ENCODE data around the gene TMEM127.
A peak's percentile ranks its signal among the peaks of the same experiment; 100 is the strongest.

The TMEM127 gene

GRCh38 chr2:96214554-96214953, 51.2 kb downstream of the TMEM127 start:
- Histone ChIP-seq H3K9me3 (ENCODE audit: insufficient read depth, low read depth, low read length) (no peaks in the 10 kb centered on the region), H3K36me3 (ENCODE audit: insufficient read depth, low read length) (no peaks in the 10 kb centered on the region), H3K4me1 (ENCODE audit: insufficient read depth, low read length) (peaks cover 3% of the 10 kb centered on the region; the same call in 1 of the 2 replicates), H3K27ac (ENCODE audit: low read depth, low read length) (no peak overlapping the region), H3K9ac (ENCODE audit: low read depth, low read length) (no peak overlapping the region), H3K27me3 (ENCODE audit: insufficient read depth, low read length) (no peaks in the 10 kb centered on the region), H3K4me3 (ENCODE audit: low read length) (no peak overlapping the region)
- WGBS: 96% methylated on average over 4 of the region's 4 CpGs

- Histone ChIP-seq H3K27ac (ENCODE audit: low read depth, low read length) (no peak overlapping the region), H3K9ac (ENCODE audit: low read depth, low read length) (no peak overlapping the region), H3K36me3 (ENCODE audit: insufficient read depth, low read length) (no peaks in the 10 kb centered on the region), H3K4me3 (ENCODE audit: low read length) (no peak overlapping the region), H3K9me3 (ENCODE audit: insufficient read depth, low read depth, low read length) (no peaks in the 10 kb centered on the region), H3K27me3 (ENCODE audit: insufficient read depth, low read length) (no peaks in the 10 kb centered on the region), H3K4me1 (ENCODE audit: insufficient read depth, low read length) (peaks cover 6% of the 10 kb centered on the region; the same call in 1 of the 2 replicates)
- 90% methylated on average over 12 of the region's 12 CpGs for WGBS
These were observed 52.4 kb downstream of the TMEM127 start for GRCh38 chr2:96213379-96213778.

- peaks cover 8% of the 10 kb centered on the region; the same call in 1 of the 2 replicates for H3K4me1 ChIP-seq (ENCODE audit: insufficient read depth, low read length)
- no peaks in the 10 kb centered on the region for H3K36me3 ChIP-seq (ENCODE audit: insufficient read depth, low read length)
- H3K9me3 ChIP-seq (ENCODE audit: insufficient read depth, low read depth, low read length): no peaks in the 10 kb centered on the region
- no peak overlapping the region for H3K9ac ChIP-seq (ENCODE audit: low read depth, low read length)
- no peak overlapping the region for H3K4me3 ChIP-seq (ENCODE audit: low read length)
- no peaks in the 10 kb centered on the region for H3K27me3 ChIP-seq (ENCODE audit: insufficient read depth, low read length)
- no peak overlapping the region for H3K27ac ChIP-seq (ENCODE audit: low read depth, low read length)
- 93% methylated on average over 4 of the region's 4 CpGs for WGBS
These were observed 53.5 kb downstream of the TMEM127 start for GRCh38 chr2:96212339-96212738.

- Histone ChIP-seq H3K4me3 (ENCODE audit: low read length) (peak overlapping the region; percentile 93), H3K27me3 (ENCODE audit: insufficient read depth, low read length) (no peaks in the 10 kb centered on the region), H3K36me3 (ENCODE audit: insufficient read depth, low read length) (peaks cover 5% of the 10 kb centered on the region; the same call in 1 of the 2 replicates), H3K9ac (ENCODE audit: low read depth, low read length) (peak overlapping the region; percentile 75), H3K9me3 (ENCODE audit: insufficient read depth, low read depth, low read length) (no peaks in the 10 kb centered on the region), H3K27ac (ENCODE audit: low read depth, low read length) (no peak overlapping the region), H3K4me1 (ENCODE audit: insufficient read depth, low read length) (peaks cover 26% of the 10 kb centered on the region)
- WGBS: 95% methylated on average over 9 of the region's 9 CpGs
These were observed 56.1 kb downstream of the TMEM127 start for GRCh38 chr2:96209729-96210085.

GRCh38 chr2:96209011-96209728, 56.6 kb downstream of the TMEM127 start:
- Histone ChIP-seq H3K4me1 (ENCODE audit: insufficient read depth, low read length) (peaks cover 26% of the 10 kb centered on the region), H3K9ac (ENCODE audit: low read depth, low read length) (peak overlapping the region; percentile 75), H3K27ac (ENCODE audit: low read depth, low read length) (peak overlapping the region; percentile 69), H3K36me3 (ENCODE audit: insufficient read depth, low read length) (peaks cover 5% of the 10 kb centered on the region; the same call in 1 of the 2 replicates), H3K27me3 (ENCODE audit: insufficient read depth, low read length) (no peaks in the 10 kb centered on the region), H3K9me3 (ENCODE audit: insufficient read depth, low read depth, low read length) (no peaks in the 10 kb centered on the region), H3K4me3 (ENCODE audit: low read length) (peak overlapping the region; percentile 93)
- WGBS: 11% methylated on average over 21 of the region's 21 CpGs

- H3K27ac ChIP-seq (ENCODE audit: low read depth, low read length): peak within 1 kb of the TSS; percentile 94
- H3K9me3 ChIP-seq (ENCODE audit: insufficient read depth, low read depth, low read length): no peaks in the 10 kb centered on the region
- peaks cover 26% of the 10 kb centered on the region for H3K4me1 ChIP-seq (ENCODE audit: insufficient read depth, low read length)
- WGBS: under 1% methylated on average over 100 of the region's 100 CpGs
- H3K9ac ChIP-seq (ENCODE audit: low read depth, low read length): peak within 1 kb of the TSS; percentile 94
- peaks cover 5% of the 10 kb centered on the region; the same call in 1 of the 2 replicates for H3K36me3 ChIP-seq (ENCODE audit: insufficient read depth, low read length)
- H3K4me3 ChIP-seq (ENCODE audit: low read length): peak within 1 kb of the TSS; percentile 93
- no peaks in the 10 kb centered on the region for H3K27me3 ChIP-seq (ENCODE audit: insufficient read depth, low read length)
These were observed 57.4 kb downstream of the TMEM127 start, which contains the start of gene STARD7 for GRCh38 chr2:96208143-96209010. TSS of gene STARD7 (minus strand) at chr2:96208827. CDS start at chr2:96208434, 393 bp downstream.

- Histone ChIP-seq H3K36me3 (ENCODE audit: insufficient read depth, low read length) (peaks cover 5% of the 10 kb centered on the region; the same call in 1 of the 2 replicates), H3K27me3 (ENCODE audit: insufficient read depth, low read length) (no peaks in the 10 kb centered on the region), H3K4me1 (ENCODE audit: insufficient read depth, low read length) (peaks cover 29% of the 10 kb centered on the region), H3K27ac (ENCODE audit: low read depth, low read length) (peak overlapping the region; percentile 94), H3K4me3 (ENCODE audit: low read length) (peak overlapping the region; percentile 93), H3K9ac (ENCODE audit: low read depth, low read length) (peak overlapping the region; percentile 94), H3K9me3 (ENCODE audit: insufficient read depth, low read depth, low read length) (no peaks in the 10 kb centered on the region)
- WGBS: under 1% methylated on average over 12 of the region's 12 CpGs
These were observed 58.0 kb downstream of the TMEM127 start for GRCh38 chr2:96207774-96208142.

GRCh38 chr2:96207073-96207773, 58.6 kb downstream of the TMEM127 start:
- WGBS: 35% methylated on average over 11 of the region's 11 CpGs
- Histone ChIP-seq H3K9ac (ENCODE audit: low read depth, low read length) (peak overlapping the region; percentile 94), H3K36me3 (ENCODE audit: insufficient read depth, low read length) (peaks cover 5% of the 10 kb centered on the region; the same call in 1 of the 2 replicates), H3K9me3 (ENCODE audit: insufficient read depth, low read depth, low read length) (no peaks in the 10 kb centered on the region), H3K27ac (ENCODE audit: low read depth, low read length) (no peak overlapping the region), H3K4me1 (ENCODE audit: insufficient read depth, low read length) (peaks cover 34% of the 10 kb centered on the region), H3K4me3 (ENCODE audit: low read length) (peak overlapping the region; percentile 93), H3K27me3 (ENCODE audit: insufficient read depth, low read length) (no peaks in the 10 kb centered on the region)

GRCh38 chr2:96205888-96206287, 59.9 kb downstream of the TMEM127 start:
- H3K4me1 ChIP-seq (ENCODE audit: insufficient read depth, low read length): peaks cover 34% of the 10 kb centered on the region
- H3K4me3 ChIP-seq (ENCODE audit: low read length): peak overlapping the region; percentile 29; the same call in 1 of the 2 replicates
- H3K9me3 ChIP-seq (ENCODE audit: insufficient read depth, low read depth, low read length): no peaks in the 10 kb centered on the region
- no peaks in the 10 kb centered on the region for H3K27me3 ChIP-seq (ENCODE audit: insufficient read depth, low read length)
- no peak overlapping the region for H3K9ac ChIP-seq (ENCODE audit: low read depth, low read length)
- H3K36me3 ChIP-seq (ENCODE audit: insufficient read depth, low read length): peaks cover 5% of the 10 kb centered on the region; the same call in 1 of the 2 replicates
- H3K27ac ChIP-seq (ENCODE audit: low read depth, low read length): no peak overlapping the region

- Histone ChIP-seq H3K27ac (ENCODE audit: low read depth, low read length) (no peak overlapping the region), H3K4me3 (ENCODE audit: low read length) (no peak overlapping the region), H3K9ac (ENCODE audit: low read depth, low read length) (no peak overlapping the region), H3K36me3 (ENCODE audit: insufficient read depth, low read length) (peaks cover 5% of the 10 kb centered on the region; the same call in 1 of the 2 replicates), H3K9me3 (ENCODE audit: insufficient read depth, low read depth, low read length) (no peaks in the 10 kb centered on the region), H3K27me3 (ENCODE audit: insufficient read depth, low read length) (no peaks in the 10 kb centered on the region), H3K4me1 (ENCODE audit: insufficient read depth, low read length) (peaks cover 34% of the 10 kb centered on the region)
- 86% methylated on average over 6 of the region's 6 CpGs for WGBS
These were observed 60.8 kb downstream of the TMEM127 start for GRCh38 chr2:96204836-96205624.
